Gastroesophageal sphincter (tissue), 3 donors: Measurements from ENCODE around the gene C11orf86.

Experiments
- EP300 ChIP-seq: sonication (generic); formaldehyde crosslinking; IDR thresholded peaks from one replicate; pipeline ENCODE4 v1.6.1; 2017; ENCODE audit warnings: antibody characterized with exemption, mild to moderate bottlenecking
- POLR2AphosphoS5 ChIP-seq: sonication (generic); formaldehyde crosslinking; IDR thresholded peaks from one replicate; pipeline ENCODE4 v1.6.1; 2017; ENCODE audit warnings: antibody characterized with exemption
- TF ChIP-seq, protein P1 (sequence below), 4 experiments: fragments of 200-600 bp in 2 of 4; fragments of 450-650 bp in 2 of 4; sonication (generic) in 1 of 4; IDR thresholded peaks; one replicate each; pipeline ENCODE4 v1.5.1; 2017 to 2019; ENCODE audit warnings: antibody characterized with exemption in 4 of 4, mild to moderate bottlenecking in 2 of 4, moderate library complexity in 2 of 4

DNA sequence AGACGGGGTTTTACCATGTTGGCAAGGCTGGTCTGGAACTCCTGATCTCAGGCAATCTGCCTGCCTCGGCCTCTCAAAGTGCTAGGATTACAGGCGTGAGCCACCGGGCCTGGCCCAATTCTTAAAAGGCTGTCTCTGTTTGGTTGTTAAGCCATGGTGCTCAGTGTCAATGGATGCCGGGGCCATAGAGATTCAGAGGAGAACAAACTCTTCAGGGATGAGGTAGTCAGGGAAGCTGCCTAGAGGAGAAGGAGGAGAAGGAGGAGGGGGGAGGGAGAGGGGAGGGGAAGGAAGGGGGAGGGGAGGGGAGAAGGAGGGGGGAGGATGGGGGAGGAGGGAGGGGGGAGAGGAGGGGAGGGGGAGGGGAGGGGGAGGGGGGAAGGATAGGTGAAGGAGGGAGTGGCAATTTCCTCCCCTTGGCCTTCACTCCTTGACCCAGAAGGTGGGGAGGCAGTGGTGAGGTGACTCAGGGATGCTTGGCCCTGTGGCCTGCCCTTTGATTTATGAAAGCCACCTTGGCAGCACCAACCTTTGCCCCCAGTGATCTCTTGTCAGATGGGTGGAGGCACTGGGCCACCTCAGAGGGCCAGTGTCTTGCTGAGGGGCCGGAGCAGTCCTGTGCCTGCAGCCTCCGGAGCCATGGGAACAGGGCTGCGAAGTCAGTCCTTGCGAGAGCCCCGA is at the start of gene C11orf86:
- TF ChIP-seq, protein P1, sequence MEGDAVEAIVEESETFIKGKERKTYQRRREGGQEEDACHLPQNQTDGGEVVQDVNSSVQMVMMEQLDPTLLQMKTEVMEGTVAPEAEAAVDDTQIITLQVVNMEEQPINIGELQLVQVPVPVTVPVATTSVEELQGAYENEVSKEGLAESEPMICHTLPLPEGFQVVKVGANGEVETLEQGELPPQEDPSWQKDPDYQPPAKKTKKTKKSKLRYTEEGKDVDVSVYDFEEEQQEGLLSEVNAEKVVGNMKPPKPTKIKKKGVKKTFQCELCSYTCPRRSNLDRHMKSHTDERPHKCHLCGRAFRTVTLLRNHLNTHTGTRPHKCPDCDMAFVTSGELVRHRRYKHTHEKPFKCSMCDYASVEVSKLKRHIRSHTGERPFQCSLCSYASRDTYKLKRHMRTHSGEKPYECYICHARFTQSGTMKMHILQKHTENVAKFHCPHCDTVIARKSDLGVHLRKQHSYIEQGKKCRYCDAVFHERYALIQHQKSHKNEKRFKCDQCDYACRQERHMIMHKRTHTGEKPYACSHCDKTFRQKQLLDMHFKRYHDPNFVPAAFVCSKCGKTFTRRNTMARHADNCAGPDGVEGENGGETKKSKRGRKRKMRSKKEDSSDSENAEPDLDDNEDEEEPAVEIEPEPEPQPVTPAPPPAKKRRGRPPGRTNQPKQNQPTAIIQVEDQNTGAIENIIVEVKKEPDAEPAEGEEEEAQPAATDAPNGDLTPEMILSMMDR (IDR thresholded peaks at IDR 0.05), result no peak
- TF ChIP-seq POLR2AphosphoS5, result no peak
- no peak for TF ChIP-seq EP300
